Endometrium (tissue), 2 donors: ENCODE results near the gene STK11IP.

Experiments
- FAIRE-seq: peaks from 2 replicates; lab custom pipeline; 2012; peaks lifted over from hg19 to GRCh38; lab: Jason Lieb, UNC
- donor health status: control.
- donor health status: control.

STK11IP gene

DNA sequence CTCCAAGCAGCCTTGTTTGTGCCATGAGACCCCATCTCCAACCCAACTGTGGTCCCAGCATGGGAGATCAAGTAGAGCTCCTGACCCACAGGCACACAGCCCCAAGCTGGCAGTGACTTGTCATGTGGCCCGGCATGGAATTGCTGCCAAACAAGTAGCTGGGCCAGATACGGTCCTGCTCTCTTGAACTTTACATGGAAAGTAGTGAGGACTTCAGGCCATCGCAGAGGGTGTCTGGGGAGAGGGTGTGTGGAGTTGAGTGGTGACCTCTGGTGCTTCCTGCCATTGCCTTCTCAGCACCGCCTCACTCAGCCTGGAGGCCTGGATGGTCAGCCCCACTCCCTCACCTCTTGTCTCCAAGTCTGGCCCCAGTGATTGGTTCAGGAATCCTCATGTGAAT lies 18.9 kb downstream of the STK11IP start:
- FAIRE-seq: no peak

- no peak for FAIRE-seq
These were observed 21.1 kb downstream of the STK11IP start for GRCh38 chr2:219618733-219619122.

- FAIRE-seq: no peak
These were observed 21.6 kb downstream of the STK11IP start for GRCh38 chr2:219619235-219619634.

DNA sequence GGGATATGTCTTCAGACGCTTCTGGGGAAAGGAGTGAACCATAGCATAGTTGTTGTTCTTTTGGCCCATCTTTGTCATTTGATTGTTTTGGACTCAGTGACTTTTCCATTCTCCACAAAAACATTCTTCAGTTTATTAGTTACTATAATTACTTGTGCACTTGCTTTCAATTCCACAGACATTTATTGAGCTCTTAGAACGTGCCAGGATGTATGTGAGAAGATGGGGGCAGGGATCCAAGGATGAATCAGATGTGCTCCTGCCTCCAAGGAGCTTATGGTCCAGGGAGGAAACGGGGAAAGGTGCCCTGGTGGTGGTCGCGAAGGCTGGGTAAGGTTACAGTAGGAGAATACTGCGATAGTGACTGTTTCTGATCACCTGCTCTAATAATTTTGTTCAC lies 22.9 kb downstream of the STK11IP start:
- FAIRE-seq: no peak

DNA sequence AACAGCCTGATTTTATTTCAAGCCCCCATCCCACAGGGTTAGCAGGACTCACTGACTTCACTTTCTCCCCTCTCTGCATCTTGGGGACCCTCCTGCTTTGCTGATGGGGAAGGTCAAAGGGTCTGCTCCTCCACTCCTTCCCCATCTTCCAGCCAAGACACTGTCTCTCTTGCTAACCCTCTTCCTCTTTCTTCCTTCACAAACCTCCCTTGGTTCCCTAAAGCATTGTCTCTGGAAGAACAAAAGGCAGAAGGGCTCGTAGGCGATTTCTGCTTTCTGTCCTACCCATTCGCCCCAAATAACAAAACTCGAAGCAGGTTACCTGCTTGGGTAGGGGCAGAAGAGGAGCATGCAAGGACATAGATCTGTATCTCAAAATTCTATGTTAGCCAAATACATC lies 24.3 kb downstream of the STK11IP start:
- no peak for FAIRE-seq

DNA sequence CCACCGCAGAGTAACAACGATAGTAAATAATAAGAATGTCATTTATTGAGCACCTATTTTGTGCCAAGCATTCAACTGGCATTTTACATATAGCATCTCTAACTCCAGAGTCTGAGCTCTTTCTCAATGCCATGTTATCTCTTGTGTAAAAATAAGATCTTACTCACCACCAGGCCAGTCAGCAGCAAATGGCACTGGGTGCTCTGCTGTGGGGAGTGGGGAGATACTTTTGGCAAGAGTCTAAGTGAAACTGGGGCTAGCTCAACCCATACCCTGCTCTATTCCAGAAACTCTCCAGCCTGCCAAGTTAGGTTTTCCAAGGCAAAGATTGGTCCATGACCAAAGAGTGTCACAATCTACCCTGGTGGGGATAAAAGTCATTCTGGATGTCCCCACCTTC lies 24.8 kb downstream of the STK11IP start:
- FAIRE-seq: no peak

- no peak for FAIRE-seq
These were observed 26.9 kb downstream of the STK11IP start for GRCh38 chr2:219624565-219624964.

DNA sequence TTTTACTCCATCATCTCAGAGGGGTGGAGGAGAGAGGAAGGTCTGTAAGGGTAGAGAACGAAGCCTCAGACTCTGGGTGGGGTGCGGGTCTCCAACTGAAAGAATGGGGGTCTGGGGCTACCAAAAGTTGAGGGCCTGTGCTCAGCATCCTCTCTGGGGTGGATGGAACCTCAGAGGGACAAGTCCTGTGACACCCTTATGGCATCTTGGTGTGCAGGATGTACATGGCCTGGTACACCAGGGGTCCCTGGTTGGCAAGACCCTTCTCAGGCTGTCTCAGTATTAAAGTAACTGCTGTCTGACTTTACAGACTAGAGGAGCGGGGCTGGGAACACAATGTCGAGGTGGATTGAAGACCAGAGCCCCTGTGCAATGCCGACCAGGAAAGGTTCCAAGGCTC lies 27.5 kb downstream of the STK11IP start:
- no peak for FAIRE-seq

DNA sequence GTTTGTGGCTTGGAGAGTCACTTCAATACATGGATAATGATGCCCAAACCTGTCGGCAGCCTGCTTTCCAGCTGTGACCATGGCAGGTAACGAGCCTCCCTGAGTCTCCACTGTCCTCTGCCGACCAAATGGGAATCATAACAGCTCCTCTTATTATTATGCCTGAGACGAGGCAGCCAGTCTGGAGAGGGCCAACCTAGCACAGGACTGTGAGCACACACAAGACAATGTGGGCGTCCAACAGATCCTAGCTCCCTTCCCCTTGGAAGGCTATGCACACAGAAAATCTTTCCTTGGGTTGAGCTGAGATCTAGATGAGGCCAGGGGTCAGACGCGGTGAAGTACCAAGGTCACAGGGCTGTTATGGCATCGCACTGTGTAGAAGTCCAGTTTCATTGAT lies 28.9 kb downstream of the STK11IP start:
- no peak for FAIRE-seq

- FAIRE-seq: no peak
These were observed 29.7 kb downstream of the STK11IP start, which contains the start of gene SLC4A3 for GRCh38 chr2:219627103-219628100. TSS of gene SLC4A3 (plus strand) at chr2:219627630. CDS start at chr2:219627993, 363 bp downstream.

- no peak for FAIRE-seq
These were observed 30.8 kb downstream of the STK11IP start for GRCh38 chr2:219628235-219628985.

DNA sequence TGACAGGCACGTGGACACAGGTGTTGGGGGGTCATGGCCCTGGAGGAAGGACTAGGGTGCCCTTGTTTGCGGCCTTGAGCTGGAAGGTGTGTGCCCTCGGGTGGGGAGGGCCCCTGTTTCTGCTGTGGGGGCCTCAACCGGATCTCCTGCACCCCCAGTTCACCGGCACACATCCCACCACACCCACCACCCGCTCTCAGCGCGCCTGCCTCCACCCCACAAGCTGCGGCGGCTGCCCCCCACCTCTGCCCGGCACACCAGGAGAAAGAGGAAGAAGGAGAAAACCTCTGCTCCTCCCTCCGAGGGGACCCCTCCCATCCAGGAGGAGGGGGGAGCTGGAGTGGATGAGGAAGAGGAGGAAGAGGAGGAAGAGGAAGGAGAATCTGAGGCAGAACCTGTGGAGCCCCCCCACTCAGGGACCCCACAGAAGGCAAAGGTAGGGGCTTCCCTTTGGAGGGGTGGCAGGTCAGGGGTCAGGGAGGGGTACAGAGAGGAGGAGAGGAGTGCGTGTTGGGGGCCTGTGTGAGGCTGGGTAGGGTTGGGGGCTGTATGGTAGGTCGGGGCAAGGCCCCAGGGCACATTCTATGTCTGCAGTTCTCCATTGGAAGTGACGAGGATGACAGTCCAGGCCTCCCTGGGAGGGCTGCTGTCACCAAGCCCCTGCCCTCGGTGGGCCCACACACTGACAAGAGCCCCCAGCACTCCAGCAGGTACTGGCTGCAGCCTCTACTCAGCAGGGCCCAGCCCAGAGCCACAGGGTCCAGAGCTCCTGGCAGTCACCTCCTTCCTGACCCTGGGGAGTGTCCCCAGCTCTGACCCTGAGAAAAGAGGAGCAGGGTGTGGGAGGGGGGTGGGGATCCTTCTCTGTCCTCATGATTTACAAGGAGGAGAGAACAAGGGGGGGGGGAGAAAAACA lies 31.6 kb downstream of the STK11IP start:
- no peak for FAIRE-seq

DNA sequence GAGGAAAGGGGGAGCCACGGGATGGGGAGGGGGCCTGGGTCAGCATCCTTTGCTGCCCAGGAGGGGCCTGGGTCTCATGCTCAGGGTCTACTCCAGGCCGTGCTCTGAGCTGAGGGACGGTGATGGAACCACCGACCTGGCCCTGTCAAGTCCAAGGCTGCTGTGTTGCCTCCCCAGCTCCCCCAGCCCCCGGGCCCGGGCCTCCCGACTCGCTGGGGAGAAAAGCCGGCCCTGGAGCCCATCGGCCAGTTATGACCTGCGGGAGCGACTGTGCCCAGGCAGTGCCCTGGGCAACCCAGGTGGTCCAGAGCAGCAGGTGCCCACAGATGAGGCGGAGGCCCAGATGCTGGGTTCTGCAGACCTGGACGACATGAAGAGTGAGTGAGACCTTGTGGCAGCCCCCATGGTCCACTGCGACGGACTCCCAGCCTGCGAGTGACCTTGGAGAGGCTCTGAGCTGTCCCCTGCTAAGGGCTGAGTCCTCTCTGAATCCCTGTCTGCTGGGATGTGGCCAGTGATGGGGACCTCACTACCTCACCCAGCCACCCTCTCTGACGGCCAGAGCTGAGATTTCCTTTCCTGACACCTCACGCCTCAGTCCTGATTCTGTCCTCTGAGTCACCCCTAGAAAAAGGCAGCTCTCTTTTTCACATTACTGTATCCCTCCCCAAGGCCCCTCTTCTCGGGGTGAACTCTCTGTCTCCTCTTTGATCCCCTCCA lies 32.5 kb downstream of the STK11IP start:
- no peak for FAIRE-seq

DNA sequence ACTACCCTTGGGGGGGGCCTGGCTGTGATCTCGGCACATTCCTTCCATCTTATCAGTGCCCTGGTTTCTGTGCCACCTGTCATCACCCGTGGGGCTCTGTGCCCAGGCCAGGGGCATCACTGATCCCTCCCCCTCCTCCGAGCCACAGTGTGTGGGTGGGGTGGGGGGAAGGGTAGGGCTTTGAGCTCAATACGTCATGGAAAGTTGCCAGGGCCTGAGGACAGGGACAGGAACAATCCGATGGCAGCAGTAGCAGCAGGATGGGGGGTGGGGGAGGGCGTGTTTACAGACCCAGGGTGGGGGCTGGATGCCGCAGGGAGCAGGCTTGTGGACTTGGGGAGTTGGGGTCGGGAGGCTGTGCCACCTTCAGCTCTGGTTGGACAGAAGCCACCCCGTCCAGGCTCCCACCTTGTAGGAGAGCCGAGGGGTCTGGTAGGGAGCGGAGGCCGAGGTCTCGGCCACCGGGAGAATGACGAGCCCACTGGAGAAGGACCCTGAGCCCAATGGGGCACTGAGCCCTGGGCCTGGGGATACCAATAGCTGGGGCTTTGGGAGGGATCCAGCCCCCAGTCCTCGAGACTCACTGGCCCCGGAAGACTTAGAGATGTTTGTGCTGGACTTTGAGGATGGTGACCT lies 33.2 kb downstream of the STK11IP start:
- FAIRE-seq: no peak

DNA sequence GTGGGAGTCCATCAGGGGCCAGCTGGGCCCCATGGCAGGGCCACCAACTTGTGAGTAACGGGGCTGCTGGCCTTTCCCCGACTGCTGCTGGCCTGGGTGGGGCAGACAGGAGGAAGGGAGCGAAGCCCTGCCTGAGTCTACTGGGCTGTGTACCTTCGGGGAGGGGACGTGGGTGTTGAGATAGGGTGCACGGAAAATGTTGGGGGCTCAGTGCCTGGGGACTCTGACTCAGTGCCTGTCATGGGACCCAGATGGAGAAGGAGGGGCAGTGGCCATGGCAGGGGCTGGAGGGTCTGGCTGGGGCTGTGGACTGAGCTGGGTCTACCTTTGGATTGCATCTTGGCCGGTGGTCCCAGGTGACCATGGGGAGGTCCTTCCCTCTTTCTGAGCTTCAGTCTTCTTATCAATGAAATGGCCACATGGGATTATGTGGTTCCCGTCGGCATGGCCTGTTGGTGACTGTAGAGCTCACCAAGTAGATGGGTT lies 33.8 kb downstream of the STK11IP start:
- FAIRE-seq: no peak

GRCh38 chr2:219631904-219632759 lies 34.5 kb downstream of the STK11IP start:
- no peak for FAIRE-seq

- FAIRE-seq: no peak
These were observed 35.1 kb downstream of the STK11IP start for GRCh38 chr2:219632760-219633105.

DNA sequence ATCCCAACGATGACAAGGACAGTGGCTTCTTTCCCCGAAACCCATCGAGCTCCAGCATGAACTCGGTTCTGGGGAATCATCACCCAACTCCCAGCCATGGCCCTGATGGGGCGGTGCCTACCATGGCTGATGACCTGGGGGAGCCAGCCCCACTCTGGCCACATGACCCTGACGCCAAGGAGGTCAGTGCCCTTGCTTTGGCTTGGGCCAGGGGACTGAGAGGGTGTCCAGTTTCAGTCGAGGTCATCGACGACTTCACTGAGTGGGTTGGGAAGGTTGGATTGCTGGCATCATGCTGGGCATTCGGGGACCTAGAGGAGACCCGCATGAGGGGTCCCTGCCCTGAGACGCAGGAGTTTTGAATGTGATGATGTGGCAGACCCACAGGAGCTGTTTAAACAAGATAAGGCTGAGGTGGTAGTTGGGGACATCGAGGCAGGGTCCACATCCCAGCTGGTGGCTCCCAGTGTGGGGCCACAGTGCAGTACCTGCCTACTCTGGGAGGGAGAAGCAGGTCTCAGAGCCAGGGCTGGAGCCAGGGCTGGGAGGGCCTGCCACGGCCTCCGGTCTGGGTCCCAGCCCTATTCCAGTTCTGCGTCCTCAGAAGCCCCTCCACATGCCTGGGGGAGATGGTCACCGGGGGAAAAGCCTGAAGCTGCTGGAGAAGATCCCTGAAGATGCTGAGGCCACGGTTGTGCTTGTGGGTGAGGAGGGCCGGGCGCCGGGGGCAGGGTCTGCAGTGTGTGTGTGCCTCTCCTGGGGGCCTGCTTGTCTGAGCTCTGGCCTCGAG lies 35.8 kb downstream of the STK11IP start:
- FAIRE-seq: no peak
